Progenitor cell of endocrine pancreas (in vitro differentiated cells): Measurements from ENCODE around the gene RAB7A. TPM values are rescaled to one million over a fixed set of nuclear protein-coding genes. Genes with fewer than 3 reads are reported as not detected.
A peak's percentile ranks its signal among the peaks of the same experiment; 100 is the strongest.

Experiments used
- DNase-seq: peaks from one replicate; pipeline ENCODE4 v3.0.0; 2021; ENCODE audit warnings: low spot score; ENCODE audit not compliant: unreplicated experiment
- H3K27ac Mint-ChIP-seq: 2 replicates; pipeline ENCODE4 v1.8.0; 2021; ENCODE audit warnings: mild to moderate bottlenecking, moderate library complexity, mixed read lengths
- H3K27me3 Mint-ChIP-seq: 2 replicates; pipeline ENCODE4 v1.8.0; 2021; ENCODE audit warnings: mixed read lengths
- H3K36me3 Mint-ChIP-seq: 2 replicates; pipeline ENCODE4 v1.8.0; 2022; ENCODE audit warnings: mixed read lengths; ENCODE audit not compliant: insufficient read depth
- H3K4me1 Mint-ChIP-seq: 2 replicates; pipeline ENCODE4 v1.8.0; 2021; ENCODE audit warnings: low read depth, mixed read lengths
- H3K4me3 Mint-ChIP-seq: 2 replicates; pipeline ENCODE4 v1.8.0; 2021; ENCODE audit warnings: low read depth, mild to moderate bottlenecking, moderate library complexity, mixed read lengths
- H3K9me3 Mint-ChIP-seq: 2 replicates; pipeline ENCODE4 v1.8.0; 2021; ENCODE audit warnings: low read depth, mixed read lengths
- CTCF ChIP-seq: fragments of 200-600 bp; sonication (generic); IDR thresholded peaks from one replicate; pipeline ENCODE4 v1.5.0; 2021; ENCODE audit warnings: antibody characterized with exemption, mild to moderate bottlenecking; ENCODE audit not compliant: unreplicated experiment
- total RNA-seq: library from RNA; stranded (reverse); gene quantifications from 2 replicates; pipeline ENCODE4 v1.2.1, GENCODE V29; 2021

Gene RAB7A
- total RNA-seq, 1 donor from 2014 or later = 130 TPM

DNA sequence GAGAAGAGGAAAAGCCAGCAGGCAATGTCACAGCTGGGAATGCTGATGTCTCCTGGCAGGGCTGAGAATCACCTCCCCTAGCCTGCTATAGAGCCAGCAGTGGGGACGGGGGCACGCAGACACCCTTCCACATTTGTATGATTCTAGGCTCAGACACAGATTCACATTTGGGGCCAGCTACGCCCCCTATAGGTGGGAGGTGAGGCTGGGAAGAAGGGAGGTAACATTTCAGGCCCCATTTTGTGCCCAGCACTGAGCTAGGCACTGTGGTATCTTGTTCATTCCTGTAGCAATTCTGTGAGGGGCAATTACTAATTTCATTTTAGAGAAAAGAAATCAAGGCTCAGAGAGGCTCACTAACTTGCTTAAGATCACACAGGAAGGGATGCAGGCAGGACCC, 137.6 kb downstream of the RAB7A start:
- no peak overlapping the region for H3K27ac Mint-ChIP-seq
- DNase-seq = no peak
- H3K4me3 Mint-ChIP-seq = no peak overlapping the region
- peaks cover 5% of the 10 kb centered on the region for H3K4me1 Mint-ChIP-seq
- TF ChIP-seq CTCF = peak; percentile 20
- H3K36me3 Mint-ChIP-seq = peaks cover 17% of the 10 kb centered on the region
- H3K9me3 Mint-ChIP-seq = peaks cover 23% of the 10 kb centered on the region
- H3K27me3 Mint-ChIP-seq = no peaks in the 10 kb centered on the region

Other genes starting within 250 kb of the RAB7A start
- gene GATA2, start 233.0 kb upstream of the RAB7A start, total RNA-seq = 1.7 and 1.9 TPM in 2 replicates
- gene RPN1, start 75.4 kb upstream of the RAB7A start, total RNA-seq = 166 and 170 TPM in 2 replicates
- 57.0 and 61.2 TPM in 2 replicates for gene ACAD9, start 153.4 kb downstream of the RAB7A start, total RNA-seq